OCI-LY3 (cell line): Measurements from ENCODE around the gene AGO3.

Experiments used
- EZH2phosphoT487 ChIP-seq: fragments of 200-600 bp; shearing (Covaris generic); IDR thresholded peaks from 2 replicates; pipeline ENCODE4 v1.6.1; 2018; ENCODE audit warnings: antibody characterized with exemption, mixed run types, low read depth
- TF ChIP-seq, protein P1 (sequence below): fragments of 200-600, 300-600 bp; sonication (generic); IDR thresholded peaks from 2 replicates; pipeline ENCODE4 v1.5.1; 2014; ENCODE audit warnings: antibody characterized with exemption, low read length, low read depth

- TF ChIP-seq, protein P1, sequence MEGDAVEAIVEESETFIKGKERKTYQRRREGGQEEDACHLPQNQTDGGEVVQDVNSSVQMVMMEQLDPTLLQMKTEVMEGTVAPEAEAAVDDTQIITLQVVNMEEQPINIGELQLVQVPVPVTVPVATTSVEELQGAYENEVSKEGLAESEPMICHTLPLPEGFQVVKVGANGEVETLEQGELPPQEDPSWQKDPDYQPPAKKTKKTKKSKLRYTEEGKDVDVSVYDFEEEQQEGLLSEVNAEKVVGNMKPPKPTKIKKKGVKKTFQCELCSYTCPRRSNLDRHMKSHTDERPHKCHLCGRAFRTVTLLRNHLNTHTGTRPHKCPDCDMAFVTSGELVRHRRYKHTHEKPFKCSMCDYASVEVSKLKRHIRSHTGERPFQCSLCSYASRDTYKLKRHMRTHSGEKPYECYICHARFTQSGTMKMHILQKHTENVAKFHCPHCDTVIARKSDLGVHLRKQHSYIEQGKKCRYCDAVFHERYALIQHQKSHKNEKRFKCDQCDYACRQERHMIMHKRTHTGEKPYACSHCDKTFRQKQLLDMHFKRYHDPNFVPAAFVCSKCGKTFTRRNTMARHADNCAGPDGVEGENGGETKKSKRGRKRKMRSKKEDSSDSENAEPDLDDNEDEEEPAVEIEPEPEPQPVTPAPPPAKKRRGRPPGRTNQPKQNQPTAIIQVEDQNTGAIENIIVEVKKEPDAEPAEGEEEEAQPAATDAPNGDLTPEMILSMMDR: no peak
- TF ChIP-seq EZH2phosphoT487: no peak
These were observed 76.1 kb downstream of the AGO3 start for GRCh38 chr1:36006941-36007500.
